ENCODE results near the gene CLEC16A. TPM values are rescaled to one million over a fixed set of nuclear protein-coding genes. Genes with fewer than 3 reads are reported as not detected.
"Not testable (repeated sequence)": the region's sequence is repeated elsewhere in the genome, so short reads cannot be mapped to it uniquely, and the experiment has no call there.

CLEC16A gene
- total RNA-seq, 1 donor from 2014 or later = 33.4 TPM

DNA sequence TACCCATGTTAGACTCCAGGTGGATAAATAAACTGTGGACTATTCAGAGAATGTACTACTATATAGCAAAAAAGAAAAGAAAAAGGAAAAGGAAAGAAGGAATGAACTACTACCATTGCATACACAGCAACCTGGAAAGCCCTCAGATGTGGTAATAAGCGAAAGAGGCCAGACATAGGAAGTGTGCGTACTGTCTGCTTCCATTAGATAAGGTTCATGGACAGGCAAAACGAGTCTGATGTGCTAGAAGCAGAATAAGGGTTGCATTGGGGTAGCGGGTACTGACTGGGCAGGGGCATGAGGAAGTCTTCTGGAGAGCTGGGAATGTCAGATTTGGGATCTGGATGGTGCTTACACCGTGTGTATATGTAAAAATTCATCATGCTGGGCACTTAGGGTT is 21.8 kb downstream of the CLEC16A start:
- H3K9me3 Mint-ChIP-seq = no peaks in the 10 kb centered on the region
- DNase-seq (ENCODE audit: extremely low spot score, unreplicated experiment) = no peak
- H3K27me3 Mint-ChIP-seq = no peaks in the 10 kb centered on the region
- TF ChIP-seq, protein P1, sequence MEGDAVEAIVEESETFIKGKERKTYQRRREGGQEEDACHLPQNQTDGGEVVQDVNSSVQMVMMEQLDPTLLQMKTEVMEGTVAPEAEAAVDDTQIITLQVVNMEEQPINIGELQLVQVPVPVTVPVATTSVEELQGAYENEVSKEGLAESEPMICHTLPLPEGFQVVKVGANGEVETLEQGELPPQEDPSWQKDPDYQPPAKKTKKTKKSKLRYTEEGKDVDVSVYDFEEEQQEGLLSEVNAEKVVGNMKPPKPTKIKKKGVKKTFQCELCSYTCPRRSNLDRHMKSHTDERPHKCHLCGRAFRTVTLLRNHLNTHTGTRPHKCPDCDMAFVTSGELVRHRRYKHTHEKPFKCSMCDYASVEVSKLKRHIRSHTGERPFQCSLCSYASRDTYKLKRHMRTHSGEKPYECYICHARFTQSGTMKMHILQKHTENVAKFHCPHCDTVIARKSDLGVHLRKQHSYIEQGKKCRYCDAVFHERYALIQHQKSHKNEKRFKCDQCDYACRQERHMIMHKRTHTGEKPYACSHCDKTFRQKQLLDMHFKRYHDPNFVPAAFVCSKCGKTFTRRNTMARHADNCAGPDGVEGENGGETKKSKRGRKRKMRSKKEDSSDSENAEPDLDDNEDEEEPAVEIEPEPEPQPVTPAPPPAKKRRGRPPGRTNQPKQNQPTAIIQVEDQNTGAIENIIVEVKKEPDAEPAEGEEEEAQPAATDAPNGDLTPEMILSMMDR (conservative IDR thresholded peaks at IDR 0.05) = no peak
- no peaks in the 10 kb centered on the region for H3K36me3 Mint-ChIP-seq
- H3K4me1 Mint-ChIP-seq (ENCODE audit: unreplicated experiment) = peaks cover 14% of the 10 kb centered on the region
- H3K4me3 Mint-ChIP-seq = no peak overlapping the region
- H3K27ac Mint-ChIP-seq = no peak overlapping the region

GRCh38 chr16:10966559-10966958 is 22.2 kb downstream of the CLEC16A start:
- H3K4me1 Mint-ChIP-seq (ENCODE audit: unreplicated experiment) = peaks cover 18% of the 10 kb centered on the region
- not testable (repeated sequence) for DNase-seq (ENCODE audit: extremely low spot score, unreplicated experiment); H3K9me3 Mint-ChIP-seq; H3K27me3 Mint-ChIP-seq; H3K4me3 Mint-ChIP-seq; H3K36me3 Mint-ChIP-seq; H3K27ac Mint-ChIP-seq

DNA sequence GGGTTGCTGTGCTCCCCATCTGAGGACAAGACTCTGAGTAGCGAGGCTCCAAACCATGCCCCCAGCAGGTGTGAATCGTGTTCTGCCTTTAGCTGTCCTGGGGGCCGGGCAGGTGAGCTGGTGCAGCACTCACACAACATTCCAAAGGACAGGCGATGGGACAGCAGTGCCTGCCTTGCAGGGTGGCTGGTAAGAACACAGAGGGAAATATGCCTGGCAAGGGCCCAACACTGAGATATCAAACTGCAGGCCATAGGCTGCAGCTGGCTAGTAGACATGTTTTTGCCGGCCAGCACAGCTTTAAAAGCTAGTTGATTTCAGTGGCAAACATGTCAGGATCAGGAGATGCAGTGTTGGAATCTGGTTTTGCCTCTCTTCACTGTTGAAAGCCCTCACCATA is 23.6 kb downstream of the CLEC16A start:
- Mint-ChIP-seq H3K4me3 (no peak overlapping the region), H3K9me3 (no peaks in the 10 kb centered on the region), H3K36me3 (peaks cover 1% of the 10 kb centered on the region), H3K27me3 (no peaks in the 10 kb centered on the region), H3K27ac (no peak overlapping the region), H3K4me1 (ENCODE audit: unreplicated experiment) (peaks cover 27% of the 10 kb centered on the region)
- no peak for DNase-seq (ENCODE audit: extremely low spot score, unreplicated experiment)
- TF ChIP-seq, protein P1 (conservative IDR thresholded peaks at IDR 0.05) = no peak

- Mint-ChIP-seq H3K4me1 (ENCODE audit: unreplicated experiment) (peaks cover 31% of the 10 kb centered on the region), H3K36me3 (peaks cover 6% of the 10 kb centered on the region), H3K9me3 (no peaks in the 10 kb centered on the region), H3K27ac (no peak overlapping the region), H3K27me3 (no peaks in the 10 kb centered on the region), H3K4me3 (no peak overlapping the region)
- TF ChIP-seq, protein P1 (conservative IDR thresholded peaks at IDR 0.05) = no peak
- DNase-seq (ENCODE audit: extremely low spot score, unreplicated experiment) = no peak
Observed at GRCh38 chr16:10968498-10968897, 24.1 kb downstream of the CLEC16A start.

DNA sequence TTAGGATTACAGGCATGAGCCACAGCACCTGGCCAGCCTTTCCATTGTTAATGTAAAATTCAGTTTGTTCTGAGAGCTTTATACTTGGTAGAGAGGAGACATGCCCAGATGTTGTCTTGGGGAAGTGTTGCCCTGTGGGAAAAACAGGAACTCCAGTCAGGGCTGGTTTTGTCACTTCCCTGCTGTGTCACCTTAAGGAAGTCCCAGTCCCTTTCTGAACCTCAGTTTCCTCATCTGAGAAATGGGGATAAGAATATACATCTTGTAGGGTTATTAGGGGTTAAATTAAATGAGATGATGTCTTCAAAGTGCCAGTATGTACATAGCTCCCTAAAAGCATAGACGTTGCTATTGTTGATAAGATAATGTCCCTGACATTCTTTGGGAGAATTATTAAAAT is 25.3 kb downstream of the CLEC16A start:
- no peak overlapping the region for H3K4me3 Mint-ChIP-seq
- H3K36me3 Mint-ChIP-seq = peaks cover 8% of the 10 kb centered on the region
- TF ChIP-seq, protein P1 (conservative IDR thresholded peaks at IDR 0.05) = no peak
- H3K9me3 Mint-ChIP-seq = no peaks in the 10 kb centered on the region
- no peak for DNase-seq (ENCODE audit: extremely low spot score, unreplicated experiment)
- H3K4me1 Mint-ChIP-seq (ENCODE audit: unreplicated experiment) = peaks cover 25% of the 10 kb centered on the region
- no peaks in the 10 kb centered on the region for H3K27me3 Mint-ChIP-seq
- H3K27ac Mint-ChIP-seq = no peak overlapping the region

- H3K9me3 Mint-ChIP-seq = no peaks in the 10 kb centered on the region
- no peak overlapping the region for H3K4me3 Mint-ChIP-seq
- H3K27ac Mint-ChIP-seq = no peak overlapping the region
- TF ChIP-seq, protein P1 (conservative IDR thresholded peaks at IDR 0.05) = no peak
- H3K36me3 Mint-ChIP-seq = peaks cover 11% of the 10 kb centered on the region
- peaks cover 26% of the 10 kb centered on the region for H3K4me1 Mint-ChIP-seq (ENCODE audit: unreplicated experiment)
- DNase-seq (ENCODE audit: extremely low spot score, unreplicated experiment) = no peak
- H3K27me3 Mint-ChIP-seq = no peaks in the 10 kb centered on the region
Observed at GRCh38 chr16:10970065-10970464, 25.7 kb downstream of the CLEC16A start.

Measured in type B pancreatic cell (in vitro differentiated cells).